ENCODE data around the gene ADH1C.

Gene ADH1C

GRCh38 chr4:99352602-99353537, at the start of gene ADH1C:
Gene ADH1C, minus strand, starts transcription at chr4:99352746. Its CDS starts 71 bp downstream, at chr4:99352675.
- no peak for TF ChIP-seq TCF12 (IDR thresholded peaks at IDR 0.05; ENCODE audit: low read depth)
- no peak for TF ChIP-seq REST (IDR thresholded peaks at IDR 0.05; ENCODE audit: low read depth)
- TF ChIP-seq TEAD4 (IDR thresholded peaks at IDR 0.05) = no peak
- TF ChIP-seq RAD21 (IDR thresholded peaks at IDR 0.05; ENCODE audit: low read depth) = no peak
- no peak for TF ChIP-seq MAX (IDR thresholded peaks at IDR 0.05)
- TF ChIP-seq YY1 (IDR thresholded peaks at IDR 0.05; ENCODE audit: low read depth) = no peak
- no peak for TF ChIP-seq EP300 (IDR thresholded peaks at IDR 0.05; ENCODE audit: borderline replicate concordance)
- no peak for TF ChIP-seq CREB1 (IDR thresholded peaks at IDR 0.05; ENCODE audit: low read depth)

DNA sequence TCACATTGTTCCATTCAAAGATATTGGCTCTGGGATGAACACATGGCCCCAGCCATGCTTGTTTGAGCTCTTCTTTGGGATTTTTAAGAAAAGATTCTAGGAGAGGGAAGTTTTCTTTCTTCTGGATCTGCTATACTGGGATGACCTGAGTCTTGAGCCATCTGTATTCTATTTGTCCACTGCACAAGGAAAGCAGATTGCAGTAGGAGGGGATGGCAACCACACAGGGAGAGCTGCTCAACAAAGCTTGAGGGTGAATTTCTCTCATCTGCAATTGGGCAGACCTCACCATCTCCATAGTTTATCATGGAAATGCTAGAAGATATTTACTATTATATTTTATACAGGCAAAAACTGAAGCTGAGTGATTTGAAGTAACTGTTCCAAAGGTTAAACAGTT, 48.3 kb upstream of the ADH1C start:
- TF ChIP-seq TEAD4 (IDR thresholded peaks at IDR 0.05) (no peak), USF1 (IDR thresholded peaks at IDR 0.05) (no peak), YY1 (IDR thresholded peaks at IDR 0.05; ENCODE audit: low read depth) (no peak), EP300 (IDR thresholded peaks at IDR 0.05; ENCODE audit: borderline replicate concordance) (no peak), TAF1 (IDR thresholded peaks at IDR 0.05; ENCODE audit: low read depth) (no peak), FOXM1 (IDR thresholded peaks at IDR 0.05; ENCODE audit: borderline replicate concordance, low read depth) (no peak), EGR1 (IDR thresholded peaks at IDR 0.05) (no peak), CEBPB (IDR thresholded peaks at IDR 0.05) (no peak), ZBTB7A (IDR thresholded peaks at IDR 0.05; ENCODE audit: low read depth) (no peak), CREB1 (IDR thresholded peaks at IDR 0.05; ENCODE audit: low read depth) (no peak), NFIC (IDR thresholded peaks at IDR 0.05) (no peak), REST (IDR thresholded peaks at IDR 0.05; ENCODE audit: low read depth) (no peak)

- no peak for TF ChIP-seq TAF1 (IDR thresholded peaks at IDR 0.05; ENCODE audit: low read depth)
- no peak for TF ChIP-seq CEBPB (IDR thresholded peaks at IDR 0.05)
- no peak for TF ChIP-seq TEAD4 (IDR thresholded peaks at IDR 0.05)
- TF ChIP-seq YY1 (IDR thresholded peaks at IDR 0.05; ENCODE audit: low read depth) = no peak
- no peak for TF ChIP-seq TCF12 (IDR thresholded peaks at IDR 0.05; ENCODE audit: low read depth)
- no peak for TF ChIP-seq EGR1 (IDR thresholded peaks at IDR 0.05)
- TF ChIP-seq NFIC (IDR thresholded peaks at IDR 0.05) = no peak
- TF ChIP-seq REST (IDR thresholded peaks at IDR 0.05; ENCODE audit: low read depth) = no peak
- no peak for TF ChIP-seq USF1 (IDR thresholded peaks at IDR 0.05)
- no peak for TF ChIP-seq CREB1 (IDR thresholded peaks at IDR 0.05; ENCODE audit: low read depth)
- no peak for TF ChIP-seq RAD21 (IDR thresholded peaks at IDR 0.05; ENCODE audit: low read depth)
- TF ChIP-seq MAX (IDR thresholded peaks at IDR 0.05) = no peak
- TF ChIP-seq EP300 (IDR thresholded peaks at IDR 0.05; ENCODE audit: borderline replicate concordance) = no peak
- no peak for TF ChIP-seq FOXM1 (IDR thresholded peaks at IDR 0.05; ENCODE audit: borderline replicate concordance, low read depth)
- TF ChIP-seq ZBTB7A (IDR thresholded peaks at IDR 0.05; ENCODE audit: low read depth) = no peak
Measured at GRCh38 chr4:99399017-99399416, 46.5 kb upstream of the ADH1C start.
